Heart left ventricle (tissue), 16 donors: ENCODE data around the gene TSPOAP1. TPM values are rescaled to one million over a fixed set of nuclear protein-coding genes. Genes with fewer than 3 reads are reported as not detected.

Experiments used
- ATAC-seq, 4 donors: fragments of 200-7000 bp; cut with Tn5 transposase; one replicate each; pipeline ENCODE4 v1.9.1; 2020 to 2022; ENCODE audit warnings: moderate library complexity in 4 of 4, mild to moderate bottlenecking in 3 of 4, moderate number of reproducible peaks in 1 of 4
- DNase-seq, 5 donors: peaks; one replicate each; pipeline ENCODE4 v3.0.0-alpha.2; 2020
- H3K27ac ChIP-seq, 12 donors: fragments of 200-600 bp; sonication (generic) in 4 of 12; one replicate each; pipeline versions ENCODE4 v1.5.0 to v1.8.0; 2016 to 2022; ENCODE audit warnings: mild to moderate bottlenecking in 2 of 12
- H3K27me3 ChIP-seq, 9 donors: fragments of 200-600 bp; sonication (generic) in 2 of 9; one replicate each; pipeline versions ENCODE4 v1.5.1 to v1.8.0; 2016 to 2022; ENCODE audit warnings: mild to moderate bottlenecking in 3 of 9
- H3K36me3 ChIP-seq, 9 donors: fragments of 200-600 bp; sonication (generic) in 2 of 9; one replicate each; pipeline versions ENCODE4 v1.5.0 to v1.8.0; 2018 to 2022; ENCODE audit warnings: mild to moderate bottlenecking in 2 of 9
- H3K4me1 ChIP-seq, 12 donors: fragments of 200-600 bp; sonication (generic) in 4 of 12; one replicate each; pipeline versions ENCODE4 v1.5.0 to v1.8.0; 2016 to 2022; ENCODE audit warnings: mild to moderate bottlenecking in 3 of 12
- H3K4me3 ChIP-seq, 12 donors: fragments of 200-600 bp; sonication (generic) in 4 of 12; one replicate each; pipeline versions ENCODE4 v1.5.0 to v1.8.0; 2017 to 2022; ENCODE audit warnings: mild to moderate bottlenecking in 9 of 12, moderate library complexity in 4 of 12
- H3K9me3 ChIP-seq, 12 donors: fragments of 200-600 bp; sonication (generic) in 4 of 12; one replicate each; pipeline versions ENCODE4 v1.5.0 to v1.8.0; 2016 to 2022; ENCODE audit warnings: mild to moderate bottlenecking in 1 of 12
- CTCF ChIP-seq, 12 donors: fragments of 200-600 bp; sonication (generic) in 4 of 12; IDR thresholded peaks; one replicate each; pipeline versions ENCODE4 v1.5.0 to v1.8.0; 2018 to 2022; ENCODE audit warnings: antibody characterized with exemption in 12 of 12, mild to moderate bottlenecking in 5 of 12
- POLR2A ChIP-seq, 2 donors: fragments of 450-650 bp; IDR thresholded peaks; one replicate each; pipeline ENCODE4 v1.6.1; 2017; ENCODE audit warnings: antibody characterized with exemption in 2 of 2, mild to moderate bottlenecking in 2 of 2, moderate library complexity in 2 of 2
- WGBS, 4 donors: extraction: QIAGEN DNeasy Blood & Tissue Kit in 2 of 4; methylation state at CpG; one replicate each; pipeline versions ENCODE4 v1.1.5 to v1.1.7; 2013 to 2018; 5-methylcytosine and 5-hydroxymethylcytosine counted together
- intact Hi-C, 10 donors: fragments of 100-400 bp; cut with DNase I; formaldehyde crosslinking; loops; one replicate each; pipeline versions ENCODE4 v1.11.1 to v1.14.2; 2022
- polyA plus RNA-seq, 2 donors: library from polyadenylated mRNA; stranded (reverse); fragments of 200-250 nt; gene quantifications; one replicate each; pipeline ENCODE4 v1.2.3, GENCODE V29; 2013
- total RNA-seq, 9 donors: library from RNA; depleted of rRNA in 2 of 9; stranded (reverse); fragments of >200 nt in 2 of 9; fragmentation: NEBNext Ultra II Directional in 3 of 9; extraction: Animal tissue kit (Norgen Biotek cat#: 25700) in 3 of 9; gene quantifications; one replicate each; pipeline versions ENCODE4 v1.1.0 to v1.2.4, GENCODE V29; 2016 to 2023
- donor health status: ischemic (EF 13 %, LVEDD 7.1; RV severe dilation, severe dysfunction).
- donor health status: healthy with polysubstance abuse.
- donor health status: DM: no; HTN: yes; CAD: no.
- donor health status: DM: no; HTN: no; CAD: no.
- donor health status: ischemic (EF 25% LVEDD 6.9; RV normal size, moderate dysfunction).
- donor health status: ischemic (EF 25% LVEDD 5.7; RV mildly dilated, moderate dysfunction).
- donor health status: healthy.
- donor health status: DM: yes; HTN: yes; CAD: no.
- donor health status: ischemic (EF 35%, LVEDD 5.7; RV mildly dilated, moderate dysfunction).
- donor health status: nonischemic (EF 11% LVEDD 7.7; RV severe dilation, severe dysfunction).
- donor health status: DM: yes; HTN: yes; CAD: no.
- donor health status: PGD.
- donor health status: ischemic (EF 29% LVEDD 5.4; RV normal size, mild dysfunction).
- donor health status: nonischemic (EF 23%, LVEDD 6.1; RV moderate dilation, normal function).

Gene TSPOAP1
- total and polyA plus RNA-seq, 11 donors, result 1.6 to 23.1 (median 13.3) TPM

DNA sequence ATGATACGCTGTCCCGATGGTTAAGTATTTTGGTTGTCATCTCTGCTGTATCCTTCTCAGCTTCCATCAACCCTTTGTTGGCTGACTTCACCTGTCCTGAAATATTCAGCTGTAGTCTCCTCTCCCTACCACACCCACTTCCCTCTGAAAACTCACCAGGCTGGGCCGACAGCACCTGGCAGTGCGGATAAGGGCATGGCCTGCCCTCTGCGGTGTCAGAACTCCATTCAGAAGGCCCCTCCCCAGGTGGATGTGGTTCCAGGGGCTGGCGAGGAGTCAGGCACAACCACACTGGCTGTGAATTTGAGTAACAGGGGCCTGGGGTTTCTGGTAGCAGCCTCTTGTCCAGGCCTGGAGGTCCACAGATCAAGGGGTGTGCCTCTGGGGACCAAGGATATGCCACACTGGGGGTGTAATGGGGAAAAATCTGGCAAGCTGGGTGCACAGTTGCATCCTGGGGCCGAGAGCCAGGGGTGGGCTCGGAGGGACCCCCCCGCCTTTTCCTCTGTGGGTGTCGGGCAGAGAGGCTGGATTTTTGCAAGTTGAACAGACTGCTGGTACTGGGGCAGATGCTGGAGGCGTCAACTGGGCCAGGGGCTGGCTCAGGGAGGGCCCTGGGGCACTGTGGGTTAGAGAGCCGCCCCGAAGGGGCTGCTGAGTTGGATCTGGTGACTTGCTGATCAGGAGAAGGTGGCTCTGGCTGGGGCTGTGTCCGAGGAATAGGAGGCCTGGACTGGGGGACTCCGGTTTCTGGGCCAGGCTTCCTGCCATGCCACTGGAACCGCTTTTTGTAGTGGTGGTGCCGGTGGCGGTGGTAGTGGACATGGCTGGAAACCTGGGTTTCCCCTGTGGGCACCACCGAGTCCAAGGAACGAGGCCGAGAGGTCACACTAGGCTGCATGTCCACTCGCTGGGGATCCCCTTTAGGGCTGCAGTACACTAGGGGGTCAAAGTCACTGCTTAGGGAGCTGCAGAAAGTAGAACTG, 29.0 kb upstream of the TSPOAP1 start:
- Histone ChIP-seq H3K9me3 (no peaks in the 10 kb centered on the region), H3K27me3 (no peaks in the 10 kb centered on the region), H3K36me3 (peaks cover 0 to 9% (median 0%) of the 10 kb centered on the region in 9 donors), H3K27ac (no peak overlapping the region), H3K4me1 (peaks cover 0 to 11% (median 8%) of the 10 kb centered on the region in 12 donors), H3K4me3 (no peak overlapping the region)
- TF ChIP-seq POLR2A (IDR thresholded peaks at IDR 0.05) (no peak), CTCF (IDR thresholded peaks at IDR 0.05) (no peak)
- intact Hi-C loops, result loop anchor here in 1 of 10 donors (5.0 kb wide), 1 partner anchor 55 kb away; no protein-coding TSS in a partner anchor
- WGBS, 4 donors, result 87 to 94% (median 91%) methylated on average over 16 to 22 of the region's 22 CpGs
- DNase-seq (no peak), ATAC-seq (no peak)

DNA sequence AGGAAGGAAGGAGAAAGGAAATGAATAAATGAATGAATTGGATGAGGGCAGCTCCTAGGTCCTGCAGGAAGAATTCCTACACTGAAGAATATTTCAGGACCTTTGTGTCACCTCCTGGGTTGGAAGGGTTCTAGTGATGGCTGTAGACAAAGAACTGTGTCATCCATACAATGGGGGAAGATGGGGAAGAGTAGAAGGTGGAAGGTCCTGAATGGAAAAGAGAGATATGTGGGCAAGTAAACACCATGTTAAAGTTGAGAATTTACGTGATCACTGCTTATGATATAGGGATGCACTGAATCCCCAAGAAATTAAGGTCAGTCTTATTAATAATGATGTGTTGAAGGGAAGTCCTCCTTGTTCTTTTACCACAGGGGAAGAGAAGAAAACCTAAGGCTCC, 27.6 kb upstream of the TSPOAP1 start:
- ATAC-seq (no peak), DNase-seq (no peak)
- 79 to 93% (median 91%) methylated on average over 1 of the region's 1 CpG for WGBS, 4 donors
- Histone ChIP-seq H3K36me3 (peaks cover 0 to 9% (median 0%) of the 10 kb centered on the region in 9 donors), H3K27ac (no peak overlapping the region), H3K27me3 (no peaks in the 10 kb centered on the region), H3K4me3 (no peak overlapping the region), H3K4me1 (peaks cover 0 to 16% (median 10%) of the 10 kb centered on the region in 12 donors), H3K9me3 (no peaks in the 10 kb centered on the region)
- TF ChIP-seq CTCF (IDR thresholded peaks at IDR 0.05) (no peak), POLR2A (IDR thresholded peaks at IDR 0.05) (no peak)
- intact Hi-C loops, result loop anchor here in 1 of 10 donors (5.0 kb wide), 1 partner anchor 56 kb away; no protein-coding TSS in a partner anchor

DNA sequence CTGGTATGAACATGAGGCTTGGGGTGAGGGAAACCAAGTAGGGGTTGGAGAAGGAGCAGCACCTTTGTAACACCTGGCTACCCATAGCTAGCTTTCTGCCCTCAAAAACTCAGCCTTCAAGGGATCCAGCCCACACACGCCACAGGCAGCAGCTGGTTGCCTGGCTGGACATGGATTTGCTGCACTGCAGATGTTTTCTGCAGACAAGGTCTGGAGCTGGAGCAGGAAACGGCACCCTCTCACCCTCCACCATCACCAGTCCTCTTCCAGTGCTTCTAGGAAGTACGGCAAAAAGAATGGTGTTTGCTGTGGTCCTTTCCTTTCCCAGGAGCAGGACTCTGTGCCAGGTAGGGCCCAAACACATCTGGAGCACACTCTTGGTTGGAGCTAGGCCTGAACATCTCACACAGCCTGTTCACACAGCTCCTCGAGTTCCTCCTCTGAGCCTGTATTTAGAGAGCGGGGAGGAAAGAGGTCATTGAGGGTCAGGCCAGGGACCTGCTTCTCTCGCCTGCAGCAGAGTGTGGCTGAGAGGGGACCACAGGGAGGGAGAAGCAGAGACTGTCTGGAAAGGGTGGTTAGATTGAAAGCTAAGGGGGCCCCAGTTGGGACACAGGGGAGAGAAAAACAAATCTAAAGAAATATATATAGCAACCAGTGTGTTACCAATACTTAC, 26.1 kb upstream of the TSPOAP1 start:
- DNase-seq (no peak), ATAC-seq (no peak)
- 62 to 72% (median 67%) methylated on average over 5 to 6 of the region's 6 CpGs for WGBS, 4 donors
- H3K27me3 ChIP-seq, result no peaks in the 10 kb centered on the region
- H3K4me1 ChIP-seq, result peaks cover 0 to 26% (median 17%) of the 10 kb centered on the region in 12 donors
- intact Hi-C loops, result loop anchor here in 3 of 10 donors (5.0 kb wide), 3 partner anchors 58 to 163 kb away; partner anchors contain the start of gene RNF43 (in 1 of the 3)
- no peaks in the 10 kb centered on the region for H3K9me3 ChIP-seq
- H3K27ac ChIP-seq, result no peak overlapping the region
- TF ChIP-seq CTCF (IDR thresholded peaks at IDR 0.05), result no peak
- no peak for TF ChIP-seq POLR2A (IDR thresholded peaks at IDR 0.05)
- no peak overlapping the region for H3K4me3 ChIP-seq
- H3K36me3 ChIP-seq, result peaks cover 0 to 16% (median 14%) of the 10 kb centered on the region in 9 donors
